Amniotic epithelial cell (primary cell): ENCODE results near the gene KLRD1.
"Not testable (repeated sequence)": the region's sequence is repeated elsewhere in the genome, so short reads cannot be mapped to it uniquely, and the experiment has no call there.

ENCODE experiments used
- DNase-seq: peaks from one replicate; pipeline ENCODE4 v3.0.0-alpha.2; 2010; ENCODE audit warnings: low read depth

The KLRD1 gene

GRCh38 chr12:10307630-10308029, at the start of gene KLRD1:
Gene KLRD1 (plus strand): TSS chr12:10307870. CDS start chr12:10308078, 208 bp downstream.
- DNase-seq = peak; percentile 41

DNA sequence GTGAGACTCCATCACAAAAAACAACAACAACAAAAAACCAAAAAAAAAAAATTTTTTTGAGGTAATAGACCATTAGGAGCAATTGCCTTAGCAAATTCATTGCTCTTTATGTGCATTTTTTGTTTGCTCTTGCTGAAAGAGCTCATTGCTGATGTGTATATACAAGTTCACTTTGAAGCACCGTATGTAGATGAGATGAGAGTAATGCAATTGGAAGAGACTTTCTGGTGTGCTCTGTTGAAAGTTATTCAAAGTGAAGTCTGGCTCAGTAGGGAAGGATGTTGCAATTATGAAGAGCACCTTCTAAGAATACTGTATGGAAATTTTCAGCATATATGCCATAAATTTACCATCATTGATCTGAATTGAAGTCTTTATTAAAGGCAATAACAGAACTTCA, 46.7 kb upstream of the KLRD1 start:
- no peak for DNase-seq

DNA sequence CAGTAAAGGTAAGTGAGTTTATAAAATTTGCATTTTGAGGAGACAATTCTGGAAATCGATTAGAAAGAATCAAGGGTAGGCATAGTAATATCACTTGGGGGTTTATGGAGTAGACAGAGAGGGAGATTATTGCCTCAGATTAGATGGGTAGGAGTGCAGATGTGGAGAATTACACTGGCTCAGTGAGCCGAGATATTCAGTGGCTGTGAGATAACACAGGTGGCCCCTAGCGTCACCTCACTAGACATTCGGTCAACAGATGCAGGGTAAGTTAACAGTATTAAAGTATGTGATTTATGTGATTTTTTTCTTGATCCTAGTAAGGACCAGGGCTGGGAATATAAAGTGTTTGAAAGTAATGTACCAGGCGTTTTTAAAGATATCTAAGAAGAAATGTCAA, 39.6 kb upstream of the KLRD1 start:
- no peak for DNase-seq

GRCh38 chr12:10272467-10272866, 35.2 kb upstream of the KLRD1 start:
- DNase-seq = peak; percentile 9

- DNase-seq = no peak
Observed at GRCh38 chr12:10276774-10277173, 30.9 kb upstream of the KLRD1 start.

DNA sequence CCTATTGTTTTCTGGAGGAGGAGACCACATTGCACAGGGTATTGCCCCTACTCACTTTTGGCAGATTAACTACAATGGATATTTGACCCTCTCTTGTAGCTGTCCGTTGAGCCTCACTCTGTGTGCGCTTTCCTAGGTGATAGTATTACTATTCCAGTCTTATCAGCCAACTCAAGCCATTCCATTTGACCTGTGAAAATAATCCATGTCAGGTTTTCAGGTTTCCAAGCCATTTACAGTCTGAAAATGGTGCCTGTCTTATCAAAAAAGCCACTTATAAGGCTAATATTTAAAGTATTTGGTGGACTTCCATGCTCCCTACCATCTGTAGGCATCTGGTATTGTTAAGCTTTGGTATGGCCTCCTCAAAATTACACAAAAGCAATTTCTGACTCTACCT, 29.6 kb upstream of the KLRD1 start:
- no peak for DNase-seq

DNA sequence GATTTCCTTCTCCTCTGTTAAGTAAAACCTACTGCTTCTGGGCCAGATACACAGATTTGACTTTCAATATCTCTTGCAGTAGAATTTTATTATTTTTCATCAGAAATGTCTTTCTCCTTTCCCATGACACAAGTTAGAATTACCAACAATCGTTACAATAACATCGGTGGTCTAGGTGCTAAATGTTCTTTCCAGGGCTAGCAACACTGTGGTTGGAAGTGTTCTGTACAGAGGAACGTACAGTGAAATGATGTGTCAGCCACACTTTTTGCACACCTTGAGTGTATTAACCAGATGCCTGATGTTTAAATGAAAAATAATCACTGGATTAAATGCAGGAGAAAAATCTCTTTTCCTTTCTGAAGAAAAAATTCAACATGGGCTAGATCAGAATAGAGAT, 27.7 kb upstream of the KLRD1 start:
- DNase-seq = no peak

DNA sequence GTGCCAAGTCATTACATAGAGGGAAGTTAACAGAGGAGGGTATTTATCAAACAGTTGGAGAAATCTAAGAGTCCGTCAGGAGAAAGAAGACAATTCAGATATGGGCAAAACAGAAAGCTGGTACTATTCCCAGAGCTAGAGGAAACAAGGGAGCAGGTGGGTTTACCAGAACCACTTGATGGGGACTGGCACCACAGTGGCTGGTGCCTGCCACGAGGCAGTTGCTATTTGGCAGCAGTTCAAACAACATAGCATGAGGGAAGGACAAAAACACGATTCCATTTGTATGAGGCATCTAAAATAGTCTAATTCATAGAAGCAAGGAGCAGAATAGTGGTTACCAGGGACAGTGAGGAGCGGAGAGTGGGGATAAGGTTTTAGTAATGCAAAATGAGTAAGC, 24.6 kb upstream of the KLRD1 start:
- DNase-seq = no peak

- DNase-seq = no peak
Observed at GRCh38 chr12:10285919-10286318, 21.8 kb upstream of the KLRD1 start.

GRCh38 chr12:10289005-10289754, 18.5 kb upstream of the KLRD1 start:
- no peak for DNase-seq

DNA sequence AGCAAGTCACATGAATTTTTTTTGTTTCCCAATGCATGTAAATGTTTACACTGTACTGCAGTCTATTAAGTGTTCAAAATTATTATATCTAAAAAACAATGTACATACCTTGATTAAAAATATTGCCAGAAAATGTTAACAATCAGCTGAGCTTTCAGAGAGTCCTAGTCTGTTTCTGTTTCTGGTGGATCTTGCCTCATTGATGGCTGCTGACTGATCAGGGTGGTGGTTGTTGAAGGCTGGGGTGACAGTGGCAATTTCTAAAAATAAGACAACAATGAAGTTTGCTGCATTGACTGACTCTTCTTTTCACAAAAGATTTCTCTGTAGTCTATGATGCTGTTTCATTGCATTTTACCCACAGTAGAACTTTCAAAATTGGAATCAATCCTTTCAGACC, 16.6 kb upstream of the KLRD1 start:
- no peak for DNase-seq

DNA sequence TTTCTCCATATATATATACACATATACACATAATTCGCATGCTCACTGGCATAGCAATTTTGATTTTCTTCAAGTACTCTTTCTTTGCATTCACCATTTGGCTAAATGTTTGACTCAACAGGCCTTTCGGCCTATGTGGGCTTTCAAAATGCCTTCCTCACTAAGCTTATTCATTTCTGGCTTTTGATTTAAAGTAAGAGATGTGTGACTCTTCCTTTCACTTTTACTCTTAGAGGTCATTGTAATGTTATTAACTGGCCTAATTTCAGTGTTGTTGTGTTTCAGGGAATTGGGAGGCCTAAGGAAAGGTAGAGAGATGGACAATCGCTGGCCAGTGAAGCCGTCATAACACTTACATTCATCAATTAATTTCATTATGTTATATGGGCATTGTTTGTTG, 14.5 kb upstream of the KLRD1 start:
- no peak for DNase-seq

DNA sequence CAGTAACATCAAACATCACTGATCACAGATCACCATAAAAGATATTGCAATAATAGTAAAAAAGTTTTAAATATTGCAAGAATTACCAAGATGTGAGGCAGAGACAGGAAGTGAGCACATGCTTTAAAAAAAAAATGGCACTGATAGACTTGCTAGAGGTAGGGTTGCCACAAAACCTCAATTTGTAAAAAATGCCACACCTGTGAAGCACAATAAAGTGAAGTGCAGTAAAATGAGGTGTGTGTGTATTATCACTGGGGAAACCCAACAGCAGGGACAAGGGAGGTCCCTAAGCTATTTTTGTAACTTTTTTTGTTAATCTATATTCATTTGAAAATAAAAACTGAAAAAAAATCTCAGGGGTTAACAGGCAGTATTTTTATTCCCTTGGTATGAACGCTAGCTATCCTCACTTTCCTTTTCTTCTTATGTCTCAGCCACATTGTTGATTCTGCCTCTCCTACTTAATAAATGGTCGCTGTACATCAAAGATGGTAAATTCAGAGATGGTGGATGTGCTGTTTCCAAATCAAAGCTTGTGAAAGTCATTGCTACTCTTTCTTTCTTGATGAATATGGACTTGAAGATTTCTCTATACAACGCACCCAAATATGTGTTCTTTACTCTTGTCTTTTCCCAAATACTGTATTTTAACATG, 14.0 kb upstream of the KLRD1 start:
- DNase-seq = no peak

- DNase-seq = peak; percentile 85
Observed at GRCh38 chr12:10301103-10301502, 6.6 kb upstream of the KLRD1 start.

GRCh38 chr12:10304161-10304574, 3.5 kb upstream of the KLRD1 start:
- DNase-seq = peak; percentile 89

DNA sequence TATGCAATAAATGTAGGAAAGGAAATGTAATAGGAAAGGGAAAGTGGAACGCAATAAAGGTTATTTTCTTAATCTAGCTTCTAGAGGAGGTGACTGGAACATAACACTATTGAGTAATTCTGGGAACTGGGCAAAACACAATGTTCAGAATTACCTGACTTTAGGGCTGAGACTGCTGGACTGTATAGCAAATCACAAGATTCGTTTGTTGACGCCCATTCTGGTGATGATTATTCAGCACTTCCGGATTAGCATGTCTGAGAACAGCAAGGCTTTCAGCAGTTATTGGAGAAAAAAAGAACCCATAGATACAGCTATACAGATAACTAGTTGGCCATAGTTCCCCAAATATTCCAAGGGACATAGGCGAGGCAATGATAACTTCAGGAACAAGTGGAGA, 2.3 kb upstream of the KLRD1 start:
- DNase-seq = peak; percentile 7

DNA sequence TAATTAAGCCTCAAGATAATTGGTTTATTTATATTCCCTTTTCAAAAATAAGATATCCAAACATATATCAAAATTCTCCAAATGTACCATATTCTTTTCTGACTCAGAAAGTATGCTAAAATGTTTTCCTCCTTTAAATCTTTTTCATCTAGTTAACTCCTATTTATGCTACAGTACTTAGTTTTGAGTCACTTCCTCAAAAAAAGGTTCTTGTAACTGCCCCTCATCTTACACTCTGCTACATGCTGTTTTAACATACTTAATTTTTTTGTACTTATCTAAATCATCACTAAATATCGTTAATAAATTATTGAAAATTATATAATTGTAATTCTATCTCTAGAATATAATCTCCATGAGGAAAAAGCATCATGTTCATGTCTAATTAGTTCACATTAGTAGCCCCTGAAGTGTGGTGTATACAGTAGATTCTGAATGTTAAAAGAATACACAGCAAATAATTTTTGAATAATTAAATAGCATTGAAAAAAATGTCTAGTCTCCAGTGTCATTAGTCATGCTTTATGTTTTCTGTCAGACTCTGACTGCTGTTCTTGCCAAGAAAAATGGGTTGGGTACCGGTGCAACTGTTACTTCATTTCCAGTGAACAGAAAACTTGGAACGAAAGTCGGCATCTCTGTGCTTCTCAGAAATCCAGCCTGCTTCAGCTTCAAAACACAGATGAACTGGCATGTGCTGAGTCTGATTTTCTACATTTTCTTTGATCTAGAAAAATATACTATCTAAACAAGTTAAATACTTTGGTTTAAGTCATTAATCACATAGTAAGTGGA, 3.5 kb downstream of the KLRD1 start:
- DNase-seq = peak; percentile 21

GRCh38 chr12:10319388-10319787, 11.7 kb downstream of the KLRD1 start:
- DNase-seq = no peak

DNA sequence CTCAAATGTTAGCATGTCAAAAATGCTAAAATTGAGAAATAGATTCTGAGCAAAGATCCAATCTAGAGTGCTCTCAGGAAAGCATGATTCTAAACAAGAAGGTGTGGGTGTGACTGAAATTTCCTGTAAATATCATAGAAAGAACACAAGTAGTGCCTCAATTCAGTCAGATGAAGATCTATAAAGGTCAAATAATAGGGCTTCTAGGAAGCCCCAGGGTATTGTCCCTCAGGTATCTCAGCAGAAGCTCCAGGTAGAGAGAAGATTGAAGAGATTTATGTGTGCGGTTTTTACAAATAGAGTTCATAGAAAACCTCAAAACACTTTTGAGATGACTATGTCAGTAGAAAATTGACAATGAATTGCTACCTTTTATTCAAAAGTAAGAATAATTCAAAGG, 13.0 kb downstream of the KLRD1 start:
- no peak for DNase-seq

GRCh38 chr12:10328691-10329090, 21.0 kb downstream of the KLRD1 start:
- not testable (repeated sequence) for DNase-seq

DNA sequence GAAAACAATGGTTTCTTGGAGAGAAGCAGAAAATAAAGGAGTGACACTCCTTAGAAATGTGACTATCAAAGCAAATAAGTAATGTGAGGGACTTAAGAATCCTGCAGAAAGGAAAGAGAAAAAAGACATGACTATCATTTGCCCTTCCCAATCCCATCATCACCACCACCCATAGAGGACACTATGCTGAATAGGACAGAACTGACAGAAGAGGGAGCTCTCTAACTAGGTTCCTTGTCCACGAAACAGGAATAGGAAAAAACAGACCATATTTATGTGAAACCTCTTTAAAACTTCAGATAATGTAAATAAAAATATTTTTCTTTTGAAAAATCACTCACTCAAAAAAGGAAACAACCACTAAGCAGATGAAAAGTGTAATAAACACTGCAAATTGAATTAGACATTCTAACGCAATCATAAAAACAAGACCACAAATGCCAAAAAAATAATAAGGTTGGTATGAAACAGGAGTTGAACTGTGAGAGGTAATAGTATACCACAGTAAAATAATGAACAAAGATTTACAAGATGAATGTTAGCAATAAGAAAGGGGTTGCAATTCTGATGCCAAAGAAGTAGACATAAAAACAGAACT, 24.1 kb downstream of the KLRD1 start:
- DNase-seq = peak; percentile 60

GRCh38 chr12:10336196-10336595, 28.5 kb downstream of the KLRD1 start:
- peak; percentile 8 for DNase-seq

DNA sequence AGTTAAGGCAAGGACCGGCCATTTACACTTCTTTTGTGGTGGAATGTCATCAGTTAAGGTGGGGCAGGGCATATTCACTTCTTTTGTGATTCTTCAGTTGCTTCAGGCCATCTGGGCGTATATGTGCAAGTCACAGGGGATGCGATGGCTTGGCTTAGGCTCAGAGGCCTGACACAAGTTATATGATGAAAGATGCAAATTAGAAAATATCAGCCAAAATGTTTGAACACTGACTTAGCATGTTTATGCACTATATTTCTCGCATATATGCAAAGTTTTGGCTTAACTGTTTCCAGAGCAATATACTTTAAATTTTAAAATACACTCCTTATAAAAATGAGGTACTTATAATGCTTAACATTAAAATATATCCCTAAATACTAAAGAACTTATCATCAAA, 30.8 kb downstream of the KLRD1 start:
- DNase-seq = not testable (repeated sequence)
